IMR-90 (cell line): ENCODE measurements around the gene PAFAH2. TPM values are rescaled to one million over a fixed set of nuclear protein-coding genes. Genes with fewer than 3 reads are reported as not detected.

Source experiments
- ATAC-seq: fragments of 200-7000 bp; cut with Tn5 transposase; 2 replicates; pipeline ENCODE4 v1.9.1; 2020; ENCODE audit warnings: low read depth, mild to moderate bottlenecking, moderate library complexity
- BruUV-seq: library from RNA; stranded (reverse); fragments of 400-500 nt; replicated peaks from 2 replicates; lab custom pipeline; 2021; lab: Mats Ljungman, UMichigan
- CTCF ChIA-PET: fragments of 300-600 bp; formaldehyde crosslinking; extraction: SDS; loops from one replicate; lab custom pipeline; 2021; ENCODE audit warnings: antibody characterized with exemption; lab: Yijun Ruan, JAX
- POLR2A ChIA-PET: fragments of 300-600 bp; sonication (Branson Sonifier 250); formaldehyde crosslinking; loops from one replicate; lab custom pipeline; 2022; ENCODE audit warnings: antibody characterized with exemption; ENCODE audit not compliant: unreplicated experiment; lab: Charles Lee
- DNase-seq: peaks from one replicate; pipeline ENCODE4 v3.0.0; 2013
- H2AFZ ChIP-seq: replicated peaks from 2 replicates; pipeline ENCODE3; 2013; ENCODE audit warnings: low read length, mild to moderate bottlenecking; ENCODE audit not compliant: poor library complexity
- H2AK5ac ChIP-seq: 2 replicates; pipeline ENCODE4 v1.6.1; 2013; ENCODE audit warnings: low read depth, low read length, inconsistent platforms
- H2AK9ac ChIP-seq: replicated peaks from 2 replicates; pipeline ENCODE3; 2013; ENCODE audit warnings: mild to moderate bottlenecking, low read depth, low read length, moderate library complexity; ENCODE audit not compliant: poor library complexity
- H2BK120ac ChIP-seq: 2 replicates; pipeline ENCODE4 v1.6.1; 2013; ENCODE audit warnings: low read depth, low read length, inconsistent platforms
- H2BK15ac ChIP-seq: 3 replicates; pipeline ENCODE4 v1.6.1; 2013; ENCODE audit warnings: low read depth, low read length, inconsistent platforms
- H2BK20ac ChIP-seq: 2 replicates; pipeline ENCODE4 v1.6.1; 2013; ENCODE audit warnings: low read depth, mild to moderate bottlenecking, inconsistent platforms, low read length, moderate library complexity
- H2BK5ac ChIP-seq: 2 replicates; pipeline ENCODE4 v1.6.1; 2013; ENCODE audit warnings: mild to moderate bottlenecking, low read depth, low read length, inconsistent platforms; ENCODE audit not compliant: poor library complexity, severe bottlenecking
- H3K14ac ChIP-seq: replicated peaks from 2 replicates; pipeline ENCODE4 v1.6.1; 2013; ENCODE audit warnings: low read depth, low read length, inconsistent platforms
- H3K18ac ChIP-seq: 2 replicates; pipeline ENCODE4 v1.6.1; 2013; ENCODE audit warnings: low read depth, low read length, control low read depth
- H3K23ac ChIP-seq: 2 replicates; pipeline ENCODE4 v1.6.1; 2013; ENCODE audit warnings: low read depth, low read length, inconsistent platforms
- H3K27ac ChIP-seq: 2 replicates; pipeline ENCODE4 v1.5.1; 2013; ENCODE audit warnings: mild to moderate bottlenecking, control low read depth, low read length; ENCODE audit not compliant: insufficient read depth
- H3K27me3 ChIP-seq: 2 replicates; pipeline ENCODE4 v1.6.1; 2013; ENCODE audit warnings: low read length; ENCODE audit not compliant: control insufficient read depth, insufficient read depth
- H3K36me3 ChIP-seq: 2 replicates; pipeline ENCODE4 v1.6.1; 2013; ENCODE audit warnings: low read length, mixed read lengths; ENCODE audit not compliant: control insufficient read depth, insufficient read depth
- H3K4ac ChIP-seq: 2 replicates; pipeline ENCODE4 v1.6.1; 2013; ENCODE audit warnings: low read depth, low read length, inconsistent platforms
- H3K4me1 ChIP-seq: 2 replicates; pipeline ENCODE4 v1.6.1; 2013; ENCODE audit warnings: low read length, mixed read lengths; ENCODE audit not compliant: control insufficient read depth, insufficient read depth
- H3K4me2 ChIP-seq: 2 replicates; pipeline ENCODE4 v1.6.1; 2013; ENCODE audit warnings: low read depth, mild to moderate bottlenecking, control low read depth, low read length, moderate library complexity
- H3K4me3 ChIP-seq: 2 replicates; pipeline ENCODE4 v1.5.1; 2013; ENCODE audit warnings: low read depth, mild to moderate bottlenecking, control low read depth, low read length, moderate library complexity; ENCODE audit not compliant: insufficient read depth
- H3K56ac ChIP-seq: 2 replicates; pipeline ENCODE4 v1.6.1; 2013; ENCODE audit warnings: low read length, inconsistent platforms; ENCODE audit not compliant: insufficient read depth; ENCODE audit errors: extremely low read depth
- H3K79me1 ChIP-seq, 2 experiments: 2 replicates each; pipeline ENCODE4 v1.6.1; 2013; ENCODE audit warnings: low read length in 2 of 2, inconsistent platforms in 1 of 2, low read depth in 1 of 2
- H3K9ac ChIP-seq: 2 replicates; pipeline ENCODE4 v1.6.1; 2013; ENCODE audit warnings: low read depth, low read length, control low read depth
- H3K9me1 ChIP-seq: 2 replicates; pipeline ENCODE4 v1.6.1; 2013; ENCODE audit warnings: low read length, inconsistent platforms; ENCODE audit not compliant: insufficient read depth
- H3K9me3 ChIP-seq: 2 replicates; pipeline ENCODE4 v1.6.1; 2013; ENCODE audit warnings: low read length; ENCODE audit not compliant: control insufficient read depth, insufficient read depth
- H4K20me1 ChIP-seq: 2 replicates; pipeline ENCODE4 v1.6.1; 2013; ENCODE audit warnings: low read length, inconsistent platforms; ENCODE audit not compliant: insufficient read depth
- H4K5ac ChIP-seq: 2 replicates; pipeline ENCODE4 v1.6.1; 2013; ENCODE audit warnings: mild to moderate bottlenecking, low read depth, low read length, control low read depth
- H4K8ac ChIP-seq, 2 experiments: 2 replicates each; pipeline ENCODE4 v1.6.1; 2013; ENCODE audit warnings: low read depth in 2 of 2, low read length in 2 of 2, control low read depth in 1 of 2, inconsistent platforms in 1 of 2
- H4K91ac ChIP-seq: 2 replicates; pipeline ENCODE4 v1.6.1; 2013; ENCODE audit warnings: low read depth, low read length, inconsistent platforms; ENCODE audit not compliant: insufficient read depth
- BHLHE40 ChIP-seq: fragments of 150-350 bp; IDR thresholded peaks from 2 replicates; pipeline ENCODE4 v1.6.1; 2016; ENCODE audit warnings: mild to moderate bottlenecking, low read depth, low read length
- CEBPB ChIP-seq: IDR thresholded peaks from 2 replicates; pipeline ENCODE4 v1.6.1; 2012; ENCODE audit warnings: low read depth, low read length, improper control_type of control experiment
- CHD1 ChIP-seq: IDR thresholded peaks from 2 replicates; pipeline ENCODE4 v1.6.1; 2012; ENCODE audit warnings: low read depth, low read length, improper control_type of control experiment
- FOS ChIP-seq: fragments of 150-350 bp; IDR thresholded peaks from 2 replicates; pipeline ENCODE4 v1.6.1; 2016; ENCODE audit warnings: low read depth, low read length
- MAFK ChIP-seq: IDR thresholded peaks from 2 replicates; pipeline ENCODE4 v1.6.1; 2012; ENCODE audit warnings: low read depth, low read length, improper control_type of control experiment
- MAZ ChIP-seq: IDR thresholded peaks from 2 replicates; pipeline ENCODE4 v1.6.1; 2012; ENCODE audit warnings: low read depth, mild to moderate bottlenecking, low read length, improper control_type of control experiment, moderate library complexity, borderline replicate concordance
- MXI1 ChIP-seq: IDR thresholded peaks from 2 replicates; pipeline ENCODE4 v1.6.1; 2012; ENCODE audit warnings: low read depth, mild to moderate bottlenecking, low read length, moderate library complexity, borderline replicate concordance
- NFE2L2 ChIP-seq: fragments of 150-350 bp; IDR thresholded peaks from 2 replicates; pipeline ENCODE4 v1.6.1; 2016; ENCODE audit warnings: low read depth, mild to moderate bottlenecking, low read length
- POLR2A ChIP-seq: IDR thresholded peaks from 2 replicates; pipeline ENCODE4 v1.6.1; 2012; ENCODE audit warnings: mild to moderate bottlenecking, low read depth, low read length
- RAD21 ChIP-seq: IDR thresholded peaks from 2 replicates; pipeline ENCODE4 v1.6.1; 2012; ENCODE audit warnings: low read length, improper control_type of control experiment
- RCOR1 ChIP-seq: IDR thresholded peaks from 2 replicates; pipeline ENCODE4 v1.6.1; 2012; ENCODE audit warnings: mild to moderate bottlenecking, low read length, improper control_type of control experiment; ENCODE audit not compliant: insufficient replicate concordance
- RFX5 ChIP-seq: IDR thresholded peaks from 2 replicates; pipeline ENCODE4 v1.8.0; 2012; ENCODE audit warnings: low read depth, mild to moderate bottlenecking, low read length, moderate library complexity
- SMC3 ChIP-seq: fragments of 150-350 bp; IDR thresholded peaks from 2 replicates; pipeline ENCODE4 v1.6.1; 2016; ENCODE audit warnings: low read depth, mild to moderate bottlenecking, antibody characterized with exemption, low read length, moderate library complexity
- WGBS, 2 experiments: methylation state at CpG; one replicate each; pipeline versions ENCODE4 v1.1.5 to v1.1.7; 2013; ENCODE audit warnings: missing lambda C conversion rate in 2 of 2; ENCODE audit not compliant: insufficient read length in 1 of 2; ENCODE audit errors: extremely low coverage in 2 of 2; 5-methylcytosine and 5-hydroxymethylcytosine counted together
- dilution Hi-C: fragments of 300-500 bp; cut with HindIII; formaldehyde crosslinking; loops from one replicate; pipeline ENCODE4 v1.14.3; 2018; ENCODE audit warnings: low sequenced_read_pairs; ENCODE audit not compliant: unreplicated experiment
- in situ Hi-C: fragments of 300-500 bp; cut with MboI; formaldehyde crosslinking; loops from 3 replicates; pipeline ENCODE4 v1.14.3; 2019; ENCODE audit warnings: low sequenced_read_pairs, inconsistent platforms, mixed read lengths
- intact Hi-C: fragments of 100-400 bp; cut with micrococcal nuclease; formaldehyde crosslinking; loops from 2 replicates; pipeline ENCODE4 v1.10.0; 2022
- polyA plus RNA-seq, 3 experiments: library from polyadenylated mRNA; depleted of rRNA; stranded (reverse); fragments of >200 nt; gene quantifications; 2 replicates each; pipeline ENCODE4 v1.2.3, GENCODE V29; 2012; ENCODE audit warnings: low replicate concordance in 1 of 3
- total RNA-seq: library from RNA; depleted of rRNA; stranded (reverse); fragments of >200 nt; gene quantifications from 2 replicates; pipeline ENCODE4 v1.2.3, GENCODE V29; 2012
- TF ChIP-seq, protein P1 (sequence below): fragments of 150-350 bp; IDR thresholded peaks from 2 replicates; pipeline ENCODE4 v1.6.1; 2016; ENCODE audit warnings: low read depth, mild to moderate bottlenecking, low read length, moderate library complexity, borderline replicate concordance
- TF ChIP-seq, protein P2 (sequence below): fragments of 150-350 bp; IDR thresholded peaks from 2 replicates; pipeline ENCODE4 v1.6.1; 2017; ENCODE audit warnings: mild to moderate bottlenecking, antibody characterized with exemption, low read length, low read depth

Gene PAFAH2
- total and polyA plus RNA-seq, 2 of the 4 experiments (the other 2 are of a cell fraction), result 8.3 to 12.2 TPM

DNA sequence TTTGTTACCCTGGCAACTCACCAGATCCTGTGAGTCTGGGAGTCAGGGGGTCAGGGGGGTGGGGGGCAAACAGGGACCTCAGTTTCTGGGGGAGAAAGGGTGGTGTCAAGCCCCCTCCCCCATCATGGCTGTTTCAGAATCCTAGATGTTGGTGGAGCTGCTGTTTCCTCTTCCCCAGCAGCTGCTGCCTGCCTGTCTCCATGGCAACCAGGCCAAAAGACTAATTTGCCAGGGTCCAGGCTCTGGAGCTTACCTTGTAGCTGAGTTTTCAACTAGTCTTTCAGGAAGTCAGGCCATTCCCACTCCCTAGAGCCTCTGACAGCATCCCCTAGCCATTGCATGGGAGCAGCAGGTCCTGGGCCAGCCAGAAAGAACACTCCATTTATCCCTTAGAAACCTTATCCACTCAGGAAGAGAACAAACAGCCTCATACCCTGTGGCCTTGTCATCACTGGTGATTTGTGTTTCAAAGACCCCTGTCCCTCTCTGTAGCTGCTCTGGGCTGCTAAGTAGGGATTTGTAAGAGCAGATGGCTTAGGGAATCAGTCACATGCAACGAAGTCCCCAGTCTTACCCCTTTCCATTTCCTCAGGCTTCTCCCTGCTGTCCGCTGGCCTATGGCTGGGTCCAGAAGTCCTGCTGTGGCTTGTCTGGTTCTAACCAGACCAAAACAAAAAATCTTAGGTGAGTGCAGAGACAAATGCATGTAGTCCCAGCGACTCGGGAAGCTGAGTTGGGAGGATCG is 70.2 kb downstream of the PAFAH2 start:
- Histone ChIP-seq H3K4me1 (peaks cover 4% of the 10 kb centered on the region; the same call in 1 of the 2 replicates), H4K20me1 (no peaks in the 10 kb centered on the region), H3K56ac (no peak overlapping the region), H3K27ac (no peak overlapping the region), H3K4me2 (no peak overlapping the region), H3K18ac (no peak overlapping the region), H3K4me3 (no peak overlapping the region), H2AK5ac (no peak overlapping the region), H3K79me1 (no peaks in the 10 kb centered on the region), H3K27me3 (peaks cover 30% of the 10 kb centered on the region), H3K36me3 (no peaks in the 10 kb centered on the region), H3K23ac (no peak overlapping the region), H4K91ac (no peak overlapping the region), H3K9me3 (no peaks in the 10 kb centered on the region), H4K8ac (no peak overlapping the region), H3K14ac (no peak overlapping the region), H3K4ac (no peak overlapping the region), H2BK120ac (no peak overlapping the region), H3K9ac (no peak overlapping the region), H2AFZ (no peak overlapping the region), H2AK9ac (no peak overlapping the region), H4K5ac (no peak overlapping the region), H2BK5ac (no peak overlapping the region), H2BK15ac (no peak overlapping the region), H2BK20ac (no peak overlapping the region), H3K9me1 (no peaks in the 10 kb centered on the region)
- dilution Hi-C loops, result no loop called here
- DNase-seq, result no peak
- WGBS, 2 experiments, result 60% methylated on average over 2 of the region's 5 CpGs; no CpG with 5 or more reads in 1 of the 2 experiments
- intact Hi-C loops, result no loop called here
- BruUV-seq, result no TSS peak
- ChIA-PET CTCF (interaction anchor here (0.7 kb wide), 1 partner anchor 98 kb away, joined by 3 read pairs; no protein-coding TSS in a partner anchor), POLR2A (no interaction called here)
- no peak for ATAC-seq
- in situ Hi-C loops, result no loop called here
- TF ChIP-seq, protein P1, sequence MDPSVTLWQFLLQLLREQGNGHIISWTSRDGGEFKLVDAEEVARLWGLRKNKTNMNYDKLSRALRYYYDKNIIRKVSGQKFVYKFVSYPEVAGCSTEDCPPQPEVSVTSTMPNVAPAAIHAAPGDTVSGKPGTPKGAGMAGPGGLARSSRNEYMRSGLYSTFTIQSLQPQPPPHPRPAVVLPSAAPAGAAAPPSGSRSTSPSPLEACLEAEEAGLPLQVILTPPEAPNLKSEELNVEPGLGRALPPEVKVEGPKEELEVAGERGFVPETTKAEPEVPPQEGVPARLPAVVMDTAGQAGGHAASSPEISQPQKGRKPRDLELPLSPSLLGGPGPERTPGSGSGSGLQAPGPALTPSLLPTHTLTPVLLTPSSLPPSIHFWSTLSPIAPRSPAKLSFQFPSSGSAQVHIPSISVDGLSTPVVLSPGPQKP, result no peak
- TF ChIP-seq, protein P2, sequence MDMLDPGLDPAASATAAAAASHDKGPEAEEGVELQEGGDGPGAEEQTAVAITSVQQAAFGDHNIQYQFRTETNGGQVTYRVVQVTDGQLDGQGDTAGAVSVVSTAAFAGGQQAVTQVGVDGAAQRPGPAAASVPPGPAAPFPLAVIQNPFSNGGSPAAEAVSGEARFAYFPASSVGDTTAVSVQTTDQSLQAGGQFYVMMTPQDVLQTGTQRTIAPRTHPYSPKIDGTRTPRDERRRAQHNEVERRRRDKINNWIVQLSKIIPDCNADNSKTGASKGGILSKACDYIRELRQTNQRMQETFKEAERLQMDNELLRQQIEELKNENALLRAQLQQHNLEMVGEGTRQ, result no peak
- no peak for TF ChIP-seq MAZ
- no peak for TF ChIP-seq RCOR1
- no peak for TF ChIP-seq BHLHE40
- no peak for TF ChIP-seq FOS
- no peak for TF ChIP-seq SMC3
- TF ChIP-seq RFX5, result no peak
- TF ChIP-seq CEBPB, result no peak
- no peak for TF ChIP-seq NFE2L2
- TF ChIP-seq CHD1, result no peak
- TF ChIP-seq MAFK, result no peak
- TF ChIP-seq MXI1, result no peak
- no peak for TF ChIP-seq RAD21
- TF ChIP-seq POLR2A, result no peak
